Prostate gland (tissue), 2 donors: ENCODE data around the gene ZNF710.

Source experiments
- CTCF ChIP-seq, 4 experiments: fragments of 200-600 bp in 2 of 4; fragments of 450-650 bp in 2 of 4; sonication (generic) in 2 of 4; IDR thresholded peaks; 1 replicate in 3 of 4; 2 replicates in 1 of 4; pipeline ENCODE4 v1.5.1; 2016 to 2019; ENCODE audit warnings: antibody characterized with exemption in 4 of 4, mild to moderate bottlenecking in 2 of 4, moderate library complexity in 2 of 4
- POLR2AphosphoS5 ChIP-seq: sonication (generic); formaldehyde crosslinking; IDR thresholded peaks from one replicate; pipeline ENCODE4 v1.6.1; 2017; ENCODE audit warnings: antibody characterized with exemption

- TF ChIP-seq CTCF (IDR thresholded peaks at IDR 0.05) (no peak), POLR2AphosphoS5 (no peak)
Observed at GRCh38 chr15:90099868-90100831, 99.0 kb downstream of the ZNF710 start.
